ENCODE data around the gene PPP1R2. TPM values are rescaled to one million over a fixed set of nuclear protein-coding genes. Genes with fewer than 3 reads are reported as not detected.
A peak's percentile ranks its signal among the peaks of the same experiment; 100 is the strongest.

PPP1R2 gene
- total and polyA plus RNA-seq, 2 of the 13 experiments (the other 11 are each of a cell fraction or from before 2014, with no cell fraction given): 36.5 to 86.5 TPM

GRCh38 chr3:195542698-195543499 lies at the start of gene PPP1R2 (continued):
- TF ChIP-seq BRCA1 (CRISPR knock-in tag; IDR thresholded peaks at IDR 0.05) (0 out of 2 replicates have a peak, but pooled peaks have one; percentile 20), DNMT1 (CRISPR knock-in tag; IDR thresholded peaks at IDR 0.05) (peak; percentile 69; the same call in 1 of the 2 replicates), MBD4 (IDR thresholded peaks at IDR 0.05; ENCODE audit: borderline replicate concordance, low read length) (no peak), SOX6 (IDR thresholded peaks at IDR 0.05) (no peak), SOX6 (CRISPR knock-in tag; IDR thresholded peaks at IDR 0.05) (peak; percentile 72), RCOR2 (CRISPR knock-in tag; IDR thresholded peaks at IDR 0.05) (no peak), HOXD1 (CRISPR knock-in tag; IDR thresholded peaks at IDR 0.05) (no peak), FOSL1 (CRISPR knock-in tag; IDR thresholded peaks at IDR 0.05; ENCODE audit: borderline replicate concordance) (no peak), ZNF703 (CRISPR knock-in tag; IDR thresholded peaks at IDR 0.05; ENCODE audit: borderline replicate concordance) (no peak; the same call in 1 of the 2 replicates), NR0B2 (CRISPR knock-in tag; IDR thresholded peaks at IDR 0.05) (no peak; the same call in 1 of the 2 replicates), MZF1 (CRISPR knock-in tag; IDR thresholded peaks at IDR 0.05; ENCODE audit: borderline replicate concordance) (0 out of 2 replicates have a peak, but pooled peaks have one; percentile 70), CBX1 (IDR thresholded peaks at IDR 0.05; ENCODE audit: low read depth) (peak; percentile 5), ZNF160 (CRISPR knock-in tag; IDR thresholded peaks at IDR 0.05) (no peak; the same call in 1 of the 2 replicates), ZNF75D (CRISPR knock-in tag; IDR thresholded peaks at IDR 0.05; ENCODE audit: borderline replicate concordance) (no peak), ZNF800 (CRISPR knock-in tag; IDR thresholded peaks at IDR 0.05) (0 out of 2 replicates have a peak, but pooled peaks have one; percentile 39), ARNT2 (CRISPR knock-in tag; IDR thresholded peaks at IDR 0.05; ENCODE audit: low read depth) (peak; percentile 89), CTCF (CRISPR knock-in tag; IDR thresholded peaks at IDR 0.05) (no peak), ZNF10 (CRISPR knock-in tag; IDR thresholded peaks at IDR 0.05; ENCODE audit: borderline replicate concordance, low read depth) (no peak), ZNF513 (CRISPR knock-in tag; conservative IDR thresholded peaks at IDR 0.05) (no peak), ZNF883 (CRISPR knock-in tag; IDR thresholded peaks at IDR 0.05; ENCODE audit: not compliant biosample characterization) (peak; percentile 70), NR1H2 (CRISPR knock-in tag; IDR thresholded peaks at IDR 0.05; ENCODE audit: borderline replicate concordance, low read depth) (no peak), GATAD2A (CRISPR knock-in tag; IDR thresholded peaks at IDR 0.05) (no peak)
